CD4-positive, alpha-beta T cell treated with Interleukin-4 for 1 hour (primary cell): ENCODE results near the gene TOB2.
"Not testable (repeated sequence)": the region's sequence is repeated elsewhere in the genome, so short reads cannot be mapped to it uniquely, and the experiment has no call there.

Experiments used
- DNase-seq, 2 donors: peaks; one replicate each; pipeline ENCODE4 v3.0.0-alpha.2; 2020 to 2022

TOB2 gene

GRCh38 chr22:41425660-41426365 lies 20.8 kb downstream of the TOB2 start:
- peak; percentile 17 to 58 for DNase-seq

- DNase-seq: no peak
These were observed 27.9 kb downstream of the TOB2 start for GRCh38 chr22:41418717-41419116.

- DNase-seq: no peak
These were observed 28.8 kb downstream of the TOB2 start for GRCh38 chr22:41417622-41418390.

- no peak for DNase-seq
These were observed 31.0 kb downstream of the TOB2 start for GRCh38 chr22:41415554-41415953.

GRCh38 chr22:41411021-41411851 lies 35.4 kb downstream of the TOB2 start:
- no peak for DNase-seq

- DNase-seq: no peak
These were observed 36.3 kb downstream of the TOB2 start for GRCh38 chr22:41410311-41410751.

GRCh38 chr22:41408665-41409064 lies 37.9 kb downstream of the TOB2 start:
- no peak for DNase-seq

- DNase-seq: no peak
These were observed 39.2 kb downstream of the TOB2 start for GRCh38 chr22:41407433-41407832.

GRCh38 chr22:41406410-41406809 lies 40.2 kb downstream of the TOB2 start:
- no peak for DNase-seq

GRCh38 chr22:41405588-41405987 lies 41.0 kb downstream of the TOB2 start:
- DNase-seq: peak in 1 of 2 donors; percentile 19

GRCh38 chr22:41403532-41404318 lies 42.9 kb downstream of the TOB2 start:
- DNase-seq: peak; percentile 89 to 90

GRCh38 chr22:41402851-41403250 lies 43.8 kb downstream of the TOB2 start:
- DNase-seq: not testable (repeated sequence)

- no peak for DNase-seq
These were observed 44.6 kb downstream of the TOB2 start for GRCh38 chr22:41401781-41402648.

- no peak for DNase-seq
These were observed 47.7 kb downstream of the TOB2 start for GRCh38 chr22:41398921-41399320.

- DNase-seq: no peak
These were observed 49.3 kb downstream of the TOB2 start for GRCh38 chr22:41397143-41397811.

GRCh38 chr22:41395531-41396240 lies 50.9 kb downstream of the TOB2 start:
- no peak for DNase-seq

GRCh38 chr22:41394012-41394356 lies 52.6 kb downstream of the TOB2 start:
- no peak for DNase-seq

GRCh38 chr22:41387341-41387740 lies 59.3 kb downstream of the TOB2 start:
- DNase-seq: no peak

- no peak for DNase-seq
These were observed 62.5 kb downstream of the TOB2 start for GRCh38 chr22:41384128-41384527.
